NCI-H2227 treated with DMSO at 0.1 percent for 48 hours (cell line): ENCODE measurements around the gene LSM3.

Source experiments
- DNase-seq: peaks from one replicate; lab custom pipeline; 2025; lab: John Stamatoyannopoulos, UW

The LSM3 gene

GRCh38 chr3:14200841-14201240, 22.2 kb downstream of the LSM3 start:
- no peak for DNase-seq

- no peak for DNase-seq
Measured at GRCh38 chr3:14201940-14202684, 23.5 kb downstream of the LSM3 start.

- DNase-seq = no peak
Measured at GRCh38 chr3:14202874-14203520, 24.4 kb downstream of the LSM3 start.

GRCh38 chr3:14203521-14204079, 25.0 kb downstream of the LSM3 start:
- peak; percentile 43 for DNase-seq

DNA sequence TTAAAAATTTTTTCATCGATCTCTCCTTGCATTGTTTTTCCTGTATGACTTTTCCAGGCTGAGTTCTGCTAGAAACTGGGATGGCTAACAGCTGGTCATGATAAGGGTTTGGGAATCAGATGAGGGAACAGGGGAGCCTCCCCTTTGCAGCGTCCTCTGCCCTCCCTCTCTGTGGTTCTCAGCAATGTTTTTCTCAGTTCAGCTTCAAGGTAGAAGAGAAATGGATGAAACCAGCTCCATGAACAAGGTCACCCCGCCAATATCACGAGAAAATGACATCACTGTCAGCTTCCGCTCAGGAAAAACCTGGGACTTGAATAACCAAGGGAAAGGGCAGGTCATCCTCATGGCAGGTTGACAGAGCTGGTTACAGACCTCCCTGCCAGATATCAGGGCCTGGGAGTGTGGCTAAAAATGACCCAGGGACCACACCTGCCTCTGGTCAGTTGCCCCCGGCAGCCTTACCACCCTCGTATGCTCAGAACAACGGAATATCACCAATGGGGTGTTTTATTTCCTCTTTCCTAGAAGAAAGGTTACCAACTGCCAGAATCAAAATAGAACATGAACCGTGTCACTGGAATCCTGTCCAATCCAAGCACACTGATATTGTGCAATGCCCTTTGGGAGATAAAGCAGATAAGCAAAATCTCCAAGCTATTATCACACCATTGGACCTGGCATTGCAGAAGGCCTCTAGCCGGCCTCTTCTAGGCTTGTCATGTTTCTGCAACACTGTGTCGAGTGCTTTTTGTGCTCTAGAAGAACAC, 26.1 kb downstream of the LSM3 start:
- DNase-seq = no peak

DNA sequence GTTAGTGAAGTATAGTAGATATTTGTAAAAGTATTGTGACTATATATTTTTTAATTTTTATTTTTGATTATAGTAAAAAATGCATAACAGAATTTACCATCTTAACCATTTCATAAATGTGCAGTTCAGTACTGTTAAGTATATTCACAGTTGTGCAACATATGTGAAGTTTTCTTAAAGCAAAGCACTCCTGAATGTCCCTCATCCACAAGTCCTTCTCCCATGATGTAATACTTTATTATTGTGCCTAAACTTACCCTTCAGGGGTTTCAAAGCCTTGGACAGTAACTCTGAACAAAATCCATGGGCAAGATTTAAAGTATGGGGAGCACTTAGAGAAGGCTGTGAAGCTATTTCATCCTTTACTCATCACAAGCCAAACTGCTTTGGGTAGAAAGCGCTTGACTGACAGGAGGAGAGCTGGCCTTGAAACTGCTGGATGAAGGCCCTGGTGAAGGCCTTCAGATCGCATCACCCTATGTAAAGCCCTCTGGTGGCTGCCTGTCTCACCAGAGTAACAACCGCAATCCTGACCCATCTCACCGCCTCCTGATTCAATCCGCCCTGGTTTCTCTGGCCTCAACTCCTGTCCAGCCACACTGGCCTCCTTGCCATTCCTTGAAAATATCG, 28.0 kb downstream of the LSM3 start:
- DNase-seq = no peak

DNA sequence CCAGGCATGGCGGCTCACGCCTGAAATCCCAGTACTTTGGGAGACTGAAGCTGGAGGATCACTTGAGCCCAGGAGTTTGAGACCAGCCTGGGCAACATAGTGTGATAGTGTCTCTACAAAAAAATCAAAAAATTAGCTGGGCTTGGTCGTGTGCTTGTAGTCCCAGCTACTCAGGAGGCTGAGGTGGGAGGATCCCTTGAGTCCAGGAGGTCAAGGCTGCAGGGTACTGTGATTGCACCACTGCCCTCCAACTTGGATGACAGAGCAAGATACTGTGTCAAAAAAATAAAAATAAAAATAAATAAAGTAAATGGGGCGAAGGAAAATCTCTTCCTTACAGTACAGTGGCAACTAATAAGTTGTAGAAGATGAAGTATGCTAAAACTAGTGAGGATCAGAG, 29.6 kb downstream of the LSM3 start:
- DNase-seq = no peak

DNA sequence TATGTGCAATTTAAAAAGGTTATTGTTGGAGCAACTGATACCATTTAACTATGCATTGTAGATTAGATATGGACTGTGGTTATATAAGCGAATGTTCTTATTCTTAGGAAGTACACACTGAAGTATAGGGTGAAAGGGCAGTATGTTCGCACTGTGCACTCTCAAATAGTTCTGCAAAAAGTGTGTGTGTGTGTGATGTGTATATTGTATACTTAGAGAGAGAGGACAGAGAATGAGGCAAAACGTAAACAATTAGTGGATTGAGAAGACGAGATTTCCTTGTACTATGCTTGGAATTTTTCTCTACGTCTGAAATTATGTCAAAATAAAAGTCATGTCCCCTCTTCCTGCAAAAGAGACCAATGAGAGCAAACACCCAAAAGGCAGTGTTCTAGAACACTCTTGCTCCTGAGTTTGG, 30.4 kb downstream of the LSM3 start:
- no peak for DNase-seq

DNA sequence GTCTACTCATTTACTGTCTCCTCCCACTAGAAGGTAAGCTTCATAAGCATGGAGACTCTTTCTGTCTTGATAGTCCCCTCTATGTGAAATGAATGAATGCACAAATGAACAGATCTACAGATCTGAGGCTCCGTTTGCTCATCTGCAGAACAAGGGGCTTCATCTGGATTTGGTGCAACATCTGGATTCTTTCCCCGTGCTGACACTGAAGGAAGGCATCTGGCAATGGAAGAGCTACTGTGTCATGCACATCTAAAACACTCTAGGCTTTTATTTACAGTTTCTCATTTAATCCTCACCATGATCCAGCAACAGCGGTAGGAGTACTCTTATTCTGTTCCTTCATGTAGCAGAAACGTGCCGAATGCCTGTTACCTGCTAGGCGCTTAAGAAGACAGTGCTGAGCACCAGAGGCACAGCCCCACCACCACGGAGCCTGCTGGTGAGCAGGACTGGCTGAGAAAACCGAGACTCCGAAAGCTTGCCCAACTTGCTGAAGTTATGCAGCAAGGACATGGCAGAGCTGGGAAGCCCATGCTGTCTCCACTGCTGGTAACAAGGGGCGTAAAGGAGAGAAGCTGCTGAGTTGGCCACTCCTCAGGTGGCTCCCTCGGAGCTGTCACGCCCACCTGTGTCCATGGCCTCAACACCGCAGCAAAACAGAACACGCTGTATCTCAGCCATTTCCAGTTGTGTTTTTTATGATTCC, 31.1 kb downstream of the LSM3 start:
- no peak for DNase-seq

- no peak for DNase-seq
Measured at GRCh38 chr3:14210290-14210688, 31.7 kb downstream of the LSM3 start.

DNA sequence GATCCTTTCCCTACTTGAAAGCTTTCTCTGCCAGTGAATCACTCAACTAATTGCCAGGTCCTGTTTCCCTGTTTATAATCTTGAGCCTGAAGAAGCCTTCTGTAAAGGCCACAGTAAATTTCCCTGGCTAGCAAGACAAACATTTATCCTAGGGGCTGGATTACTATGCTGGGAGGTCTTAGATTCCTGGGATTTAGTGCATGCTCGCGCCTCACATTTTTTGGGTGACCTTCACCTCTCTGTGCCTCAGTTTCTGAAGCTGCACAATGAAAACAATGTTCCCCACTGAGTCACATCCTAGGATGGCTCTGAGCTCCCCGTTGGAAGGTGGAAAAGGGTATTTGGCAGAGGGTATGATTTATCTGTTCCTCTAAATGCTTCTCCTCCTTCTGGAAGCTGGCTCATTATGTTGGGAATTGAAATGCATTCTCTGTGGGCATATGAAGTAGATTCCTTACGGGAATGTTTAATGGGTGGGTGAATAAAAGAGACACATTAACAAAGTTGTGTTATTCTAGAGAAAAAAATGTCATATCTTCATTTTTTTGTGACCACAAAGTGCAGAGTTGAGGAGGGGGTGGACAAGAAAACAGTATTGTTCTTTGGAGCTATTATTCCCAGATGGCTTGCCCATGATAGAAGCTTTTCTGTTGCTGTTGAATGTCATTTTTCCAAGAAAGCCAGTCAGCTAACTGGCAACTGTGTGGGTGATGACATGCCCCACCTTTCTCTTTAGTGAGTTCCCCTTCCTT, 32.4 kb downstream of the LSM3 start:
- DNase-seq = peak; percentile 3

- no peak for DNase-seq
Measured at GRCh38 chr3:14211621-14212020, 33.0 kb downstream of the LSM3 start.

- DNase-seq = no peak
Measured at GRCh38 chr3:14212032-14212431, 33.4 kb downstream of the LSM3 start.

DNA sequence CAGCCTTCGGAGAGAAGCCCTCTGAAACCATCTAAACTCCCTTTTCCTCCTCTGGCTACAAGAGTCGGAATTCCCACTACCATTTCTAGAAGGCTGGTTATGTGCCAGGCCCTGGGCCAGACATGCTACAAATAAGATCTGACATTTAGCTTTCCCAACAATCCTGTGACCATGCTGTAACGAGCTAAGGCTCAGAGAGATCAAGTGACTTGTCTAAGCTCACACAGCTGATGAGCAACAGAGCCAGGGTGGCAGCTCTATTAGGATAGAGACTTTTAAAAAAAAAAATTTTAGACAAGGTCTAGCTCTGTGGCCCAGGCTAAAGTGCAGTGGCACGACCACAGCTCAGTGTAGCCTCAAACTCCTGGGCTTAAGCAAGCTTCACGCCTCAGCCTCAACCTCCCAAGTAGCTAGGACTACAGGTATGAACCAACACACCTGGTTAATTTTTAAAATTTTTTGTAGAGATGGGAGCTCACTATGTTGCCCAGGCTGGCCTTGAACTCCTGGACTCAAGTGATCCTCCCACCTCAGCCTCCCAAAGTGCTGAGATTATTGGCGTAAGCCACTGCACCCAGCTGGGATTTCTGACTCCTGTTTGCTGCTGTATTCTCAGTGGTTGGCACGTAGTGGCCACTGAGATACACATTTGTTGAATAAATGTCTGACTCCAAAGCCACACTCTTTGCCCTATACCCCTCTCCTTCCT, 34.6 kb downstream of the LSM3 start:
- DNase-seq = no peak

DNA sequence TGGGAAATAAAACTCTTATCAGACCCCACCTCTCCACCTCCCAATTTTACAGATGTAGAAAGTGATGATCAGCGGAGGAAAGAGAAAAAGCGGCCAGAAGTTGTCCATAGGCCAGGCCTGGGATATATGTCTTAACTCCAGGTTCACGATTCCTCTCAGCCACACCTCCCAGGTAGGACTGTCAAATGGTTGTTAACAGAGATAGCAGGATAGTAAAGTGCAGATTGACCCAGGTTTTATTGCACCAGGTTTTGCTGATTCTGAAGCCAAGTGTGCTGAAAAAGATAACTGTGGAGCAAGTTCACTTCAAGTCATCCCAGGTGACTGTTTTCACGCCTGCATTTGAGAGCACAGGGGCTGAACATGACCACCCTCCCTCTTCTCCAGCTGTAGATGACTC, 36.1 kb downstream of the LSM3 start:
- DNase-seq = no peak

DNA sequence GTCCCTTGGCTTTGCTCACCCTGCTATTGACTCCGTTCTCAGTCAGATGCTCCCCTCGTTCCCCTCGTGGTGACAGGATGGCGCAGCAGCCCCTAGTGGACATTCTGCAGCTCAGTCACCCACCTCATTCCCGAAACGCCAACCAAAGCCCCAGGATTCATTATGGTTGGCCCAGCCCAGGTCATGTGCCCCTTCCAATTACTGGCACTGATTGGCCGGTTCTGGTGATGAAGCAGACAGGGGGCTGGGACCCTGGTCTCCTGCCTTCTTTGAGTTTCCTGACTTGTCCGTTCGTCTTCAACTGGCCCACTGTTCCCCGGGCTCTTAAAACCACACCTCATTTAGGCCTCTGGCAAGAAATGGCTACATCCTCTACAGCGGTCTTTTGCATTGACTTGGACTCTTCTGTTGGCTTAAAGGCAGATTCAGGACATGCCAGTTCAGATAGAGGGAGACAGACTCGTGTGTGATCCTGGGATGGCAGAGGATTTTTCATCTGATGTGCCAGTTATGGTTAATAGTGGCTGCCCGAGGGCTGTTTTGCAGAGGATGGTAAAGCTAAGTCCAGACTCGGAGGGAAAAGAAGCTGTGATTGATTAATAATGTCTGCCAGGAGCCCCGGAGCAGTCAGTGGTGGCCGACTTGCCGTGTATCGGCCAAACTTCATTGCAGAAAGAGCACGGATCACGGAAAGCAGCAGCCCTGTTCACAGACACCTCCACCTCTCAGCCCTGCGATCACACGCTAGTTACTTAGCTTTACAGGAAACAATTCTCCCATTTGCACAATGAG, 37.8 kb downstream of the LSM3 start:
- no peak for DNase-seq

GRCh38 chr3:14218355-14218754, 39.7 kb downstream of the LSM3 start:
- no peak for DNase-seq

DNA sequence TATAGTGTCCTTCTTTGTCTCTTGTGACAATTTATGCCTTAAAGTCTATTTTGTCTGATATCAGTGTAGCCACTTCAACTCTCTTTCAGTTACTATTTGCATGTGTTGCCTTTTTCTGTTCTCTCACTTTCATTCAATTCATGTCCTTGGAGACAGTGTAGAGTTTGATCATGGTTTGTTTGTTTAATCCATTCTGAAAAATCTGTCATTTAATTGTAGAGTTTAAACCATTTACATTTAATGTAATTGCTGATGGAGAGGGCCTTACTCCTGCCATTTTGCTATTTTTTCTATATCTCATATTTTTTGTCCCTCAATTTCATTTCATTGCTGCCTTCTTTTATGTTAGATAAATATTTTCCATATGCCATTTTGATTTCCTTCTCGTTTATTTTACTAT, 42.3 kb downstream of the LSM3 start:
- DNase-seq = no peak

DNA sequence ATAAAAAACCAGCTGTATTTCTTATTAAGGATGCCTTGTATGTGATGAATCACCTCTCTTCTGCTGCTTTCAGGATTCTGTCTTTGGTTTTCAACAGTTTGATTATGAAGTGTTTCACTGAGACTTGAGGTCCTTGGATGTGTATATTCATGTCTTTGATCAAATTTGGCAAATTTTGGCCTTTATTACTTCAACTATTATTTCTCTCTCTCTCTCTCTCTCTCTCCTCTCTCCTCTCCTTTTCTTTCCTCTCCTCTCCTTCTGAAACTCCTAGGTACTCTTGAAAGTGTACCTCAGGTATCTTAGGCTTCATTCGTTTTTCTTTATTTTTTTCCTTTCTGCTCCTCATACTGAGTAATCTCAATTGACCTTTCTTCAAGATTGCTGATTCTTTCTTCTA, 43.3 kb downstream of the LSM3 start:
- no peak for DNase-seq
